OCI-LY7 (cell line): Measurements from ENCODE around the gene TAOK2. TPM values are rescaled to one million over a fixed set of nuclear protein-coding genes. Genes with fewer than 3 reads are reported as not detected.
A peak's percentile ranks its signal among the peaks of the same experiment; 100 is the strongest.

ENCODE experiments used
- BruUV-seq: library from RNA; stranded (reverse); fragments of 400-500 nt; replicated peaks from 2 replicates; lab custom pipeline; 2021; lab: Mats Ljungman, UMichigan
- CTCF ChIA-PET: fragments of 300-600 bp; sonication (Branson Sonifier 250); formaldehyde crosslinking; loops from one replicate; lab custom pipeline; 2022; ENCODE audit warnings: antibody characterized with exemption; ENCODE audit not compliant: unreplicated experiment; lab: Charles Lee
- POLR2A ChIA-PET: fragments of 300-600 bp; sonication (Branson Sonifier 250); formaldehyde crosslinking; loops from one replicate; lab custom pipeline; 2022; ENCODE audit warnings: antibody characterized with exemption; lab: Charles Lee
- DNase-seq: peaks from one replicate; pipeline ENCODE4 v3.0.0-alpha.2; 2015; ENCODE audit warnings: low spot score
- H2AFZ ChIP-seq: fragments of 200-600 bp; sonication (generic), shearing (Covaris generic); 2 replicates; pipeline ENCODE4 v1.6.1; 2014; ENCODE audit warnings: mild to moderate bottlenecking, antibody characterized with exemption, low read length, moderate library complexity
- H3K27ac ChIP-seq: fragments of 200-600 bp; sonication (generic); 2 replicates; pipeline ENCODE4 v1.5.1; 2014; ENCODE audit warnings: mixed run types, low read depth, mild to moderate bottlenecking, moderate library complexity, low read length, inconsistent platforms; ENCODE audit not compliant: poor library complexity, severe bottlenecking
- H3K36me3 ChIP-seq: fragments of 200-600 bp; sonication (generic); 2 replicates; pipeline ENCODE4 v1.6.1; 2014; ENCODE audit warnings: mild to moderate bottlenecking, antibody characterized with exemption, low read length, moderate library complexity, mixed read lengths; ENCODE audit not compliant: insufficient read depth
- H3K4me1 ChIP-seq: fragments of 200-600 bp; sonication (generic); 2 replicates; pipeline ENCODE4 v1.5.1; 2014; ENCODE audit warnings: mild to moderate bottlenecking, low read length; ENCODE audit not compliant: insufficient read depth, poor library complexity, severe bottlenecking
- H3K4me2 ChIP-seq: fragments of 200-600 bp; sonication (generic); 2 replicates; pipeline ENCODE4 v1.6.1; 2014; ENCODE audit warnings: mild to moderate bottlenecking, low read length
- H3K4me3 ChIP-seq: fragments of 200-600 bp; sonication (generic); 2 replicates; pipeline ENCODE4 v1.5.1; 2014; ENCODE audit warnings: mild to moderate bottlenecking, low read depth, low read length; ENCODE audit not compliant: poor library complexity, severe bottlenecking
- H3K79me2 ChIP-seq: fragments of 200-600 bp; sonication (generic); 2 replicates; pipeline ENCODE4 v1.6.1; 2016; ENCODE audit warnings: low read depth, mild to moderate bottlenecking, low read length, moderate library complexity, mixed read lengths; ENCODE audit not compliant: insufficient read depth
- H3K9me2 ChIP-seq: fragments of 200-600 bp; sonication (generic); 2 replicates; pipeline ENCODE4 v1.6.1; 2016; ENCODE audit warnings: mild to moderate bottlenecking, low read length, mixed read lengths; ENCODE audit not compliant: insufficient read depth
- H3K9me3 ChIP-seq: fragments of 200-600 bp; sonication (generic); 2 replicates; pipeline ENCODE4 v1.6.1; 2014; ENCODE audit warnings: mild to moderate bottlenecking, mixed run types, low read length, mixed read lengths
- H4K20me1 ChIP-seq: fragments of 200-600 bp; sonication (generic); 2 replicates; pipeline ENCODE4 v1.6.1; 2014; ENCODE audit warnings: mild to moderate bottlenecking, antibody characterized with exemption, low read length, moderate library complexity, mixed read lengths; ENCODE audit not compliant: insufficient read depth
- CTCF ChIP-seq: fragments of 200-600 bp; sonication (generic); conservative IDR thresholded peaks from 2 replicates; pipeline ENCODE4 v1.5.1; 2014; ENCODE audit warnings: mild to moderate bottlenecking, antibody characterized with exemption, low read length, moderate library complexity, mixed read lengths
- EZH2phosphoT487 ChIP-seq: fragments of 200-600 bp; sonication (generic); IDR thresholded peaks from 2 replicates; pipeline ENCODE4 v1.6.1; 2018; ENCODE audit warnings: low read depth, borderline replicate concordance, mild to moderate bottlenecking, mixed run types, antibody characterized with exemption, low read length, moderate library complexity, mixed read lengths
- intact Hi-C: fragments of 100-400 bp; cut with micrococcal nuclease; formaldehyde crosslinking; loops from one replicate; pipeline ENCODE4 v1.10.0; 2022; ENCODE audit not compliant: unreplicated experiment
- total RNA-seq, 2 experiments: library from RNA; depleted of rRNA in 1 of 2; stranded (reverse); fragments of >200 nt in 1 of 2; shearing (Covaris generic) in 1 of 2; gene quantifications; 2 replicates each; pipeline ENCODE4 v1.2.3, GENCODE V29; 2014 to 2022

Gene TAOK2
- total RNA-seq, 2 experiments from 2014 or later, result 31.7 to 45.0 TPM

DNA sequence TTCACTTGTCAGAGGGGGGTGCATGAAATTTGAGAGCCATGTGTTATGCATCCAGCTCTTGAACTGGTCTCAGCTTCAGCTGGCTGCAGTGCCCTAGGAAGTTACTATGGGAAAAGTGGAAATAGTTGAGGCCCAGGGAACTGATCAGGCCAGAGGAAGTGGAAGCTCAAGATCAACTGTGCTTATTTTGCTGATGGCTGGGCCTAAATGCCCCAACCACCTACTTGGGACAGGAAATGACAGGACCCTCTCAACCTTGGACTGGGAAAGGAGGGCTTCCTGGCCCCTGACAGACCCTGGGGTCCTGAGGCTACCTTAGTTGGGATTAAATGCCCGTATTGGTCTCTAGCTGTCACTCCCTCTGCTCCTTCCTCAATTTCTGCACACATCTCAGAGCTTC is 1.2 kb upstream of the TAOK2 start:
- Histone ChIP-seq H3K9me2 (no peaks in the 10 kb centered on the region), H2AFZ (no peak overlapping the region), H3K4me3 (no peak overlapping the region), H3K9me3 (no peaks in the 10 kb centered on the region), H3K27ac (peak overlapping the region; percentile 38), H4K20me1 (0 out of 2 replicates have a peak, but pooled peaks cover 12% of the 10 kb centered on the region), H3K4me2 (no peak overlapping the region), H3K4me1 (peaks cover 34% of the 10 kb centered on the region), H3K36me3 (peaks cover 39% of the 10 kb centered on the region), H3K79me2 (peaks cover 34% of the 10 kb centered on the region)
- ChIA-PET CTCF (no interaction called here), POLR2A (interaction anchor here (0.7 to 3.8 kb wide), 8 partner anchors 9 to 104 kb away, joined by 3 to 56 read pairs (median 4); partner anchors contain the start of genes HIRIP3, KCTD13 and TMEM219)
- intact Hi-C loops, result loop anchor here (5.0 kb wide), 1 partner anchor 155 kb away; the partner anchor contains the start of gene PAGR1
- DNase-seq, result no peak
- BruUV-seq, result no TSS peak
- TF ChIP-seq CTCF, result no peak
- TF ChIP-seq EZH2phosphoT487, result no peak

DNA sequence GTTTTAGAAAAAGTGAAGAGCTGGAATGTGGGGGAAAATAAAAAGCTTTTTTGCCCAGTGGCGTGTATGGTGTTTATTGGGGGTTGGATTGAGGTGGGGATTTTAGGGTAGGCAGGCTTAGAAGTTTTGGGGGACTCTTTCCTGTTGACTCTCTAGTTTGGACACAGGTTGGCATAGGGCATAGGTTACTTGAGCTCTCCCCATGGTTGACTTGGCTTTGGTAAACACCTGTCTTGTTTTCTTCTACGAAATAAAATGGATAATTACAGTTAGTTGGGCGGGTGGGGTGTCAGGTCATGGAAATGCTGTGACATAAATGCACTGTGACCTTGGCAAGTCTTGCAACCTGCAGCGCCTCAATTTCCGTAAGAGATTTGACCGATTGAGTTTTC is 680 bp upstream of the TAOK2 start:
- no TSS peak for BruUV-seq
- TF ChIP-seq EZH2phosphoT487 (no peak), CTCF (no peak)
- Histone ChIP-seq H3K4me3 (no peak overlapping the region), H3K27ac (peak overlapping the region; percentile 38), H2AFZ (peak overlapping the region; percentile 75; the same call in 1 of the 2 replicates), H3K36me3 (peaks cover 41% of the 10 kb centered on the region), H3K79me2 (peaks cover 34% of the 10 kb centered on the region), H3K9me3 (no peaks in the 10 kb centered on the region), H3K4me1 (peaks cover 34% of the 10 kb centered on the region), H3K9me2 (no peaks in the 10 kb centered on the region), H4K20me1 (0 out of 2 replicates have a peak, but pooled peaks cover 12% of the 10 kb centered on the region), H3K4me2 (no peak overlapping the region)
- CTCF ChIA-PET, result interaction anchor here (0.6 to 1.1 kb wide), 5 partner anchors 10 to 273 kb away, joined by 3 to 6 read pairs (median 3); no protein-coding TSS in a partner anchor
- POLR2A ChIA-PET, result interaction anchor here (0.5 to 3.8 kb wide), 19 partner anchors 9 to 210 kb away, joined by 3 to 56 read pairs (median 4); partner anchors contain the start of genes ALDOA, CORO1A, HIRIP3 and KCTD13
- intact Hi-C loops, result loop anchor here (1.0 to 5.0 kb wide), 3 partner anchors 23 to 156 kb away; partner anchors contain the start of genes INO80E, KCTD13 and PAGR1
- DNase-seq, result no peak
